Astrocyte of the spinal cord (primary cell): ENCODE data around the gene PEX19.
"Not testable (repeated sequence)": the region's sequence is repeated elsewhere in the genome, so short reads cannot be mapped to it uniquely, and the experiment has no call there.

Experiments
- DNase-seq: peaks from one replicate; pipeline ENCODE4 v3.0.0; 2011; ENCODE audit warnings: low read depth, low spot score
- H3K4me3 ChIP-seq: 2 replicates; pipeline ENCODE4 v1.5.1; 2011; ENCODE audit warnings: low read depth, mild to moderate bottlenecking, low read length, moderate library complexity
- CTCF ChIP-seq: IDR thresholded peaks from 2 replicates; pipeline ENCODE4 v1.5.1; 2012; ENCODE audit warnings: low read depth, mild to moderate bottlenecking, low read length, inconsistent platforms
- in situ Hi-C: cut with HindIII; loops from 2 replicates; pipeline ENCODE4 v1.10.0; 2017; ENCODE audit warnings: low sequenced_read_pairs

The PEX19 gene

GRCh38 chr1:160300173-160300572 is 15.2 kb upstream of the PEX19 start:
- DNase-seq = no peak
- no peak for TF ChIP-seq CTCF

GRCh38 chr1:160296036-160296435 is 11.1 kb upstream of the PEX19 start:
- in situ Hi-C loops = no loop called here
- no peak for TF ChIP-seq CTCF
- DNase-seq = no peak
- H3K4me3 ChIP-seq = no peak overlapping the region

More at GRCh38 chr1:160300173-160300572, 15.2 kb upstream of the PEX19 start:
- no peak overlapping the region for H3K4me3 ChIP-seq
- in situ Hi-C loops = no loop called here

GRCh38 chr1:160293020-160293968 is 8.4 kb upstream of the PEX19 start:
- TF ChIP-seq CTCF = no peak
- no peak for DNase-seq
- in situ Hi-C loops = no loop called here
- no peak overlapping the region for H3K4me3 ChIP-seq

- TF ChIP-seq CTCF = peak; percentile 72
- H3K4me3 ChIP-seq = no peak overlapping the region
- in situ Hi-C loops = no loop called here
- DNase-seq = peak; percentile 72
Observed at GRCh38 chr1:160291248-160292220, 6.6 kb upstream of the PEX19 start.

- H3K4me3 ChIP-seq, DNase-seq, in situ Hi-C loops: not testable (repeated sequence)
Observed at GRCh38 chr1:160287769-160288168, 2.8 kb upstream of the PEX19 start.

- TF ChIP-seq CTCF = no peak
- no peak for DNase-seq
- in situ Hi-C loops = no loop called here
- no peak overlapping the region for H3K4me3 ChIP-seq
Observed at GRCh38 chr1:160285506-160285905, 573 bp upstream of the PEX19 start.
